Activated CD4-positive, alpha-beta T cell treated with anti-CD3 and anti-CD28 coated beads, Interleukin-2, amount 50 U/mL, for 24 hours (primary cell): ENCODE results near the gene GUK1.
"Not testable (repeated sequence)": the region's sequence is repeated elsewhere in the genome, so short reads cannot be mapped to it uniquely, and the experiment has no call there.

Source experiments
- DNase-seq, 2 donors: peaks; one replicate each; pipeline ENCODE4 v3.0.0-alpha.2; 2020; ENCODE audit warnings: low read depth in 1 of 2, low spot score in 1 of 2

The GUK1 gene

GRCh38 chr1:228161866-228162265 is 21.8 kb downstream of the GUK1 start:
- DNase-seq = no peak

DNA sequence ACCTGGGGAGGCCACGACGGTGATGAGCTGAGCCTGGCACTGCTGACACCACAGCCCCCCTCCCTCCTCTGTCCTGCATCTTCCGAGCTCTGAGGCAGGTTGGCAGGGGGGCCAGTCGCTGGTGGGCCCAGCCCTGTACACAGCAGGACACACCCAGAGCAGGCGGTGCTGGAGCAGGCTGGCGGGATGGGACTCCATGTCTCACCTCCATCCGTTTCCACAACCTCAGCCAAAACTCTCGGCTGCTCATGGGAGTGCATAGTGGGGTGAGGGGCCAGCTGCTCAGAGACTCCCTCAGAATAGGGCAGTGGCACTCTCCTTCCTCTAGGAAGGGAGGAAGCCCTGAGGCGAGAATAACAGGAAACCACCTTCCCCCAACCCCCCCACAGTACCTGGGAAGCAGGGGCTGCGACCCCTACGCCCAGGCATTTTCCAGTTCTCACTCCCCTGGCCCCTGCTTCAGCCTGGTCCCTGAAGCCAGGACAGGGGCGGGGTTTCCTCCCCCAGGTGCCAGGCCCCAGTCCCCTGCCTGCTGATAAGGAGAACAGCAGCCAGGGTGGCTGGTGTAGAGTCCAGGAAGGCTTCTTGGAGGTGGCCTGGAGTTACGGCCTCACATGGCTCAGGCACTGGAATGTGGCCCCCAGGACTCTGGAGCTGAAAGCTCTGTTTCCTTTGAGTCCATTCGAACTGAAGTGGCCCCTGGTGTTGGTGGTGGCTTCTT is 22.4 kb downstream of the GUK1 start:
- DNase-seq = no peak

- no peak for DNase-seq
Measured at GRCh38 chr1:228163007-228163753, 23.1 kb downstream of the GUK1 start.

DNA sequence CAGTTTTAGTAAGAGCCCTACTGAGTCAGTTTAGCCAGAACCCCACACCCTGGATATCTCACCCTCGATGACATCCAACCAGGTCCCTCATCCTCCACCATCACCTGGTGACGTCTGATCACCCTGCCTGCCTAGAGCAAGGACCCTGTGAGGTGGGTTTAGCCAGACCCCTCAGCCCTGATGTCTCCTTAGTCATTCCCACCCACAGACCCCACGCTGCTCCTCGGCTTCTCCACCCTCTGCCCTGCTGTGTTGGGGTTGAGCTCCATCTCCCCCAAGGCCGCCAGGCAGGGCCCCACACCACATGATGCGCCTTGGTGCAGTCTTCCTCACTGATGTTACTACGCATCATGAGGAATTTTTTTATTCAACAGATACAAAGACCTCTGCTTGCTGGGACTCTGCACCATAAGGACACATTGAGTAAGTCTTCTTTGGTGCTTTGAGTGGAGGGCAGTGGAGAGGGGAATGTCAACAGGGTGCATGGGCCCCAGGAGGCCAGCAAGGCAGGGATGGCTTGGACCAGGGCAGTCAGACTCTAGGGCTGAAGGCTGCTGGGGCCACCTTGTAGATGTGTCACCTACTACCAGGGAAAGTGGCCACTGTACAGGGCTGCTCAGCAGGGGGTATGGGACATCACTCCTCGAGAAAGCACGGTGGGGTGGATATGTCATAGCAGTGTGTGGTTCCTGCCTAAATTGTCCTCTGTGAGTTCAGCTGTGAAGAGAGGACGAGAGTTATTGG is 23.9 kb downstream of the GUK1 start:
- DNase-seq = no peak

DNA sequence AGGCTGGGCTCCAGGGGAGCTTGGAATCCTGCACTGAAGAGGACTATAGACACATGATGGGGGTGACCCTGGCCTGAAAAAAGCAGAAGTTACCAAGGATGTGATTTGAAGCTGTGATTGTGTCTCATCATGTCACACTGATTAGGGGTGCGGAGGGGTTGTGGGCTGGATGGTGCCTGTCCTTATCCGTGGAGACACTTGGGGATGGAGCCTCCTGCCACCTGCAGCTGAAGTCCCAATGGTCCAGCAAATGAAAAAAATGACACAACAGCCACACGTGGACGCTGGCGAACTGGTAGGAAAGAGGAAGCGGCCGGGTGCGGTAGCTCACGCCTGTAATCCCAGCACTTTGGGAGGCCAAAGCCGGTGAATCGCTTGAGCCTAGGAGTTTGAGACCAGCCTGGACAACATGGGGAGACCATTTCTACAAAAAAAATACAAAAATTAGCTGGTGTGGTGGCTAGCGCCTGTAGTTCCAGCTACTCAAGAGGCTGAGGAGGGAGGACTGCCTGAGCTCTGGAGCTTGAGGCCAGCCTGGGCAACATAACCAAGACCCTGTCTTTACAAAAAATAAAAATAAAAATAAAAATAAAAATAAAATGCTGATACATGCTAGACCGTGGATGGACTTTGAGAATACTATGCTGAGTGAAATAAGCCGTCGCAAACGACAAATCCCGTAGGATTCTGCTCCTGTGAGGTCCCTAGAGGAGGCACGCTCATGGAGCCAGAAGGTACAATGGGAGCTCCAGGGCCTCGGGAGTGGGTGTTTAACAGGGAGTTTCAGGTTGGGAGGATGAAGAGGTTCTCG is 24.7 kb downstream of the GUK1 start:
- DNase-seq = no peak

DNA sequence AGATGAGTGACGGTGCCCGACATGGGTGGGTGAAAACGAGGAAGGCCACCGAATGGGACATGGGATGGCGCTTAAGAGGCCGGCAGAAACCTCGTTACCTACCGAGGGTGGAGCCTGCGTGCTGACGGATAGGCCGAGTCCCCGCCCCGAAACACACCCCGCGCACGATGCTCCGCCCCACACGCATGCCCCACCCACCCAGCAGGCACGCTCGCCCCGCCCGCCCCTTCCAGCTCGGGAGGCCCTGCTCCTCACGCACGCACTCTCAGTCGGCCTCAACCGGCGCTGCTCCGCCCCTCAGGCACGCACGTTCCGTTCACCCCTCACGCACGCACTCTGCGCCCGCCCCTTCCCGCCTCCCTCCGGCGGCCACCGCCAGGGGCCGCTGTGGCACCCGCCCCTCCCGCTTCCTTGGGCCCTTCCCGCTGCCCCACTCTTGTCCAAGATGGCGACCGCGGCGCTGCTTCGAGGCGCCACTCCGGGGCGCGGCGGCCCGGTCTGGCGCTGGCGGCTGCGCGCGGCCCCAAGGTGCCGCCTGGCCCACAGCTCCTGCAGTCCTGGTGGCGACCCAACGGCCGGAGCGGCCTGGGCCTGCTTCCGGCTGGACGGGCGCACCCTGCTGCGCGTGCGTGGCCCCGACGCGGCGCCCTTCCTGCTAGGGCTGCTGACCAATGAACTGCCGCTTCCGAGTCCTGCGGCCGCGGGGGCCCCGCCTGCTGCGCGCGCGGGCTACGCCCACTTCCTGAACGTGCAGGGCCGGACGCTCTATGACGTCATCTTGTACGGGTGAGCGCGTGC is 25.5 kb downstream of the GUK1 start, which contains the start of gene IBA57:
Gene IBA57, plus strand, starts transcription at position 433 of the 798 bp plus-strand sequence. Its CDS starts 13 bp downstream, at position 446.
- peak; percentile 99 for DNase-seq

DNA sequence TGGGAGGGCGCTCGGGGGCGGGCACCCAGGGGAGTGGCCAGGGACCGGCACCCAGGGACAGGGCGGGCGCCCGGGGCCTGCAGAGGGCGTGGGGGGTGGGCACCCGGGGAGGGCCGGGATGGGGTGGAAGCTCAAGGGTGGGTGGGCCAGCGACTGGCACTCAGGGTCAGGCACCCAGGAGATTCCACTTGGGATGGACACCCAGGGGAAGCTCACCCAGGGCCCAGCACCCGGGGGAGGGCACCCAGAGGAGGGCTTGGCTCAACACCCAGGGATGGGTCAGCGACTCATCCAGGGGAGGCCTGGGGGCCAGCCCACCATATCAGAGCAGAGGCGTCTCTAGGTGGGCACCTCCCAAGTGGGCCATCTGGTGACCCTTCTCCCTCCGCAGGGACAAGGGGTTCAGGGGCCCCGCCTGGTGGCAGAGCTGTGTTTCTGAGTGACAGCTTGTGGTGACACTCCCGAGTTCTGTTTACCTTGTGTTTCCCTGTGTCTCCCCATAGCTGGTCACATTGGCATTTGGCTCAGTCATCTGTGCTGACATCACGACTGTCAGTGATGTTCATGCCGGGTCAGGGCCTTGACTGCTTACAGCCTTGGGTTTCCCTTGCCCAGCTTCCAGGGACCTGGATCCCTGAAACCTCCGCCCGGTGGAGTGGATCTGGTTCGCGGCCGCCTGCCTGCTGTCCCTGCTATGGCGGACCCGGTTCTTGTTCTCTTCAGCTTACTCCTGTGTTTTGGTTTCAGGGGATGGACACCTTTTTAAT is 26.3 kb downstream of the GUK1 start:
- DNase-seq = peak; percentile 24 to 33

DNA sequence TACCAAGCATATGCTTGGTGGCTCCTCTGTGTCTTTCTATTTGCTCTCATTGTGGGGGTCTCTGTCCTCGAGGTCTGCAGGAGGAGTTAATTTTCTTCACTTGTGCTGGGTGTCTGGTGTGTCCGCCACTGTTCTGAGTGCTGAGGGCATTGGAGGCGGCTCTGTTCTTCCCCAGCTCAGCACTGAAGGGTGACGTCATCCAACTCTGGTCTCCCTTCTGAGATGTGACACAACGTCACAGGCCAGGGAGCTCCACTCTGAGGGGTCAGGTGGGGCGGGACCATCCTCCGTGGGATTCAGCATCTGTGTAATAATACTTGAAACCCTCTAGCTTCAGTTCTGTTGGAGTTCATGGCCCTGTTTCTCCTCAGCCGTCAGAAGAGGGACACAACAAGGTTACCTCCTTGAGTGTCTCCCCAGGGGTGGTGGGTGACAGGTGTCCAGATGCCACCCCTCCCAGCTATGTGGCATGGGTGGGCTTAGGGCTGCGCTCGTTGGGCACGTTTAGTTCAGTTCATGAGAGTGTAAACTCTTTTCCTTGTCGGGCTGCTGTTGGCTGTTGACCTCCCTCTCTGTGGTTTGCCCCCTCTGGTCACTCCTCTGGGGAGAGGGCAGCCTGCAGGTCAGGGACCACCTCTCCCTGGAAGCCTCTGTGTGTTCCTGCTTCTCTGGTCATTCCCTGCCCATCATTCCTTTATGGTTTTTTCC is 28.6 kb downstream of the GUK1 start:
- DNase-seq = no peak

- no peak for DNase-seq
Measured at GRCh38 chr1:228169345-228169744, 29.3 kb downstream of the GUK1 start.

DNA sequence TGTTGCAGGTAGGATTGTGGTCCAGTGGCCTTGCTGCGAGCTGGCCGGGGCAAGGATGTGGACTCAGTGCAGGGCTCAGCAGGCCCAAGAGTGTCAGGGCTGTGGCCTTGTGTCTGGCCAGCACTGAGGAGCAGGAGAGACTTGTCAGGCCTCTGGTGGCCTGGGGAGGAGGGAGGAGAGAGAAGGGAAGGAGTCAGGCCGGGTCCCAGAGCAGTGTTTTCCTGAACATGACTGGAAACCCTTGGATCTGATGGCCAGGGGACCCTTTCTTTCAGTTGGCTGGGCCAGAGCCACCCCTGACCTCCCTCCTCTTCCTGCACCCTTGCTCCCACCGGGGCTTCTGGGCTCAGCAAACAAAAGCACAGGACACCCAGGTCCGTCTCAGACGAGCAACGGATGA is 30.6 kb downstream of the GUK1 start:
- no peak for DNase-seq

GRCh38 chr1:228171221-228171891 is 31.3 kb downstream of the GUK1 start:
- no peak for DNase-seq

DNA sequence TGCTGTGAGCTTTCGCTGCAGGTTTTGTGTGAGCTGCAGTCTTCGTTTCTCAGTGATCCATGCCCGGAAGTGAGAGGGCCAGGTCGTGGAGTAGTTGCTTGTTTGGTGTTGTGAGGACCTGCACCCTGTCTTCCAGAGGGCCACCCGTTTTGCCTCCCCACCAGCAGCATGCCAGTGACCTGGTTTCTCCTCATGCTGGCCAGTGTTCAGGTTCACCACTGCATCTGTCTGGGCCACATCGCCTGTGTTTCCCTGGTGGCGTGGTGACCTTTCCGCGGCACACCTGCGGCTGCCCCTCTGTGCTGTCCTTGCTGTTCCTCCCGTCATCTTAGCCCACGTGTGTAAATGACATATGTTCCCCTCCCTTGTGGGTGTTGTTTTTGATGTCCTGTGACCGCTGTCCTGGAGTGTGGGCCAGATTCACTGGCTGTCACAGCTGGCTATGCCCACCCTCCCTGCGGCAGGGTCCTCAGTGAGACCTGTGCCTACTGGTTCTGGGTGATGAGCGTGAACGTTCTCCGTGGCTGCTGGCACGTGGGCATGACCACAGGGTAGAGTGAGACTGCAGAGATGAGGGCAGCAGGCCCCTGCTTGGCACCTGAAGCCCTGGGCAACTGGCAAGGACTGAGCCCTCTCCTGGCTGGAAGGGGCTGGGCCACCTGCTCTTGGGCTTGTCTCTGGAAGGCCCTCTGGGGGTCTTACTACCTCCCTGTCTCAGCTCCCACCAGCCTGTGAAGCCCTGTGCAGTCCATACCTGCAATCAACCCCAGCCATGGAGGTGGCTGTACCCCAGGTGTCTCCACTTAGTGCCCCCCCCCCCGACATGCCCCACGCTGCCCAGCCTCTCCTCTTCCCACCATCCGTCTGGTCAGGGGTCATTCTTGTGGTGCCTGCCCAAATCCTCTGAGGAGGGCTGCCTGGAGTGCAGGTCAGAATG is 32.8 kb downstream of the GUK1 start:
- no peak for DNase-seq

GRCh38 chr1:228173528-228174481 is 33.7 kb downstream of the GUK1 start:
- DNase-seq = not testable (repeated sequence)

DNA sequence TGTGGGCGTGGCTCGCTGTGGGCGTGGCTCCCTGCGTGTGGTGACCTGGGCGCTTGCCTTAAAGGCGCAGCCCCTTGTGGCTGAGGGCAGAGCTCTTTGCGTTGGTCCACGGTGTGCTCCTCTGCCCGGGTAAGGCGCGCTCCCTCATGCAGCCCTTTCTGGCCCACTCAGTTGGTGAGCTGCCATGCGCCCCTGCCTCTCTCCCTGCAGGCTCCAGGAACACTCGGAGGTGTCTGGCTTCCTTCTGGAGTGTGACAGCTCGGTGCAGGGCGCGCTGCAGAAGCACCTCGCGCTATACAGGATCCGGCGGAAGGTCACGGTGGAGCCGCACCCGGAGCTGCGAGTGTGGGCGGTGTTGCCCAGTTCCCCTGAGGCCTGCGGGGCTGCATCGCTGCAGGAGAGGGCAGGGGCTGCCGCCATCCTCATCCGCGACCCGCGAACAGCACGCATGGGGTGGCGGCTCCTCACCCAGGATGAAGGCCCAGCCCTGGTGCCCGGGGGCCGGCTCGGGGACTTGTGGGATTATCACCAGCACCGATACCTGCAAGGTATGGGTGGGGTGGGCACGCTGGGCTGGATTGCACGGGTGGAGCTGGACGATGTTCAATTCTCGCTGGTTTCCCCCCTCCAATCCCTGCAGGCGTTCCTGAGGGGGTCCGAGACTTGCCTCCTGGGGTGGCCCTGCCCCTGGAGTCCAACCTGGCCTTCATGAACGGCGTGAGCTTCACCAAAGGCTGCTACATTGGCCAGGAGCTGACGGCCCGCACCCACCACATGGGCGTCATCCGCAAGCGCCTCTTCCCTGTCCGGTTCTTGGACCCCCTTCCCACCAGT is 34.6 kb downstream of the GUK1 start:
- no peak for DNase-seq
